NCI-H2227 treated with DMSO at 0.1 percent for 48 hours (cell line): Measurements from ENCODE around the gene TMEM116.

Experiments
- DNase-seq: peaks from one replicate; lab custom pipeline; 2025; lab: John Stamatoyannopoulos, UW

The TMEM116 gene

GRCh38 chr12:111893287-111893686 lies 119.7 kb downstream of the TMEM116 start:
- DNase-seq, result no peak

GRCh38 chr12:111887926-111888745 lies 124.8 kb downstream of the TMEM116 start:
- no peak for DNase-seq

- no peak for DNase-seq
These were observed 126.1 kb downstream of the TMEM116 start for GRCh38 chr12:111886662-111887545.

GRCh38 chr12:111881716-111882115 lies 131.2 kb downstream of the TMEM116 start:
- DNase-seq, result no peak
